ENCODE data around the gene STX11. TPM values are rescaled to one million over a fixed set of nuclear protein-coding genes. Genes with fewer than 3 reads are reported as not detected.

The STX11 gene
- polyA plus RNA-seq, 1 donor (not counting 4 experiments of a cell fraction or from before 2014, with no cell fraction given), result 0.28 TPM

DNA sequence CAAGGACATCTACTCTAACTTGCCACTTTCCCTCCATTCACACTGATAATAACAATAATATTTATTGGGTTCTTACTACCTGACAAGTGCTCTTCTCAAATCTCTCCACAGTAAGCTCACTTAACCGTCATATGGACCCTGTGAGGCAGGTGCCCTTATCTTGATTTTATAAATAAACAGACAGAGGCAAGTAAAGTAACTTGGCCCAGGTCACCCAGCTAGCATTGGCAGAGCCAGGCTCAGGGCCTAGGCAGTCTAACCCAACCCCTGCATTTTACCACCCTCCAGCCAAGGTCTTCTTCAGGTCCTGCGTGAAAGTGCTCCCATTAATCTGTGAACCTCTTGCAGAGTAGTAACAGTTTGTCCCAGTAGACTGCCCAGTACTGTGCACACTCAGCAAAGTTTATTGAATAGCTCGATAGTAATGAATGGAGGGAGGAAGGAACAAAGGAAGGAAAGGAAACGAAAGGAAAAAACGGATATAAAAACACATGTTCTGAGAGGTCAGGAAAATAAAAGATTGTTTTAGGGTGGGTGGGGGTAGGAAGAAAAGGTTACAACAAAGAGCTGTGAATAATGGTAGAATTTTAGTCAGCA, 17.0 kb upstream of the STX11 start:
- dilution Hi-C loops (cut with MboI; ENCODE audit: extremely low pct_ligation_motif_present, low sequenced_read_pairs), result no loop called here
- no peak overlapping the region for H3K4me2 ChIP-seq (ENCODE audit: control insufficient read depth, extremely low read depth, insufficient read depth, low read depth, low read length)
- FAIRE-seq, result no peak
- no peaks in the 10 kb centered on the region for H3K9me3 ChIP-seq (ENCODE audit: control insufficient read depth, low read depth, low read length)
- peaks cover 8% of the 10 kb centered on the region for H3K4me1 ChIP-seq (ENCODE audit: control insufficient read depth, extremely low read depth, insufficient read depth, low read length)
- H3K9me1 ChIP-seq (ENCODE audit: control insufficient read depth, extremely low read depth, insufficient read depth, low read length), result no peaks in the 10 kb centered on the region
- H3K36me3 ChIP-seq (ENCODE audit: control insufficient read depth in 2 of 2, extremely low read depth in 1 of 2, insufficient read depth in 2 of 2, low read length in 2 of 2), result no peaks in the 10 kb centered on the region
- H3K9ac ChIP-seq (ENCODE audit: control insufficient read depth, extremely low read depth, insufficient read depth, low read length), result no peak overlapping the region
- H4K20me1 ChIP-seq (ENCODE audit: control insufficient read depth, extremely low read depth, insufficient read depth, low read length), result no peaks in the 10 kb centered on the region
- no peak overlapping the region for H3K4me3 ChIP-seq (ENCODE audit: control insufficient read depth in 2 of 3, extremely low read depth in 1 of 3, insufficient read depth in 2 of 3, low read depth in 1 of 3, low read length in 3 of 3)
- no peak overlapping the region for H2AFZ ChIP-seq (ENCODE audit: control insufficient read depth, low read length)
- H3K27me3 ChIP-seq (ENCODE audit: control insufficient read depth, extremely low read depth, insufficient read depth, low read length), result no peaks in the 10 kb centered on the region
- no peaks in the 10 kb centered on the region for H3K79me2 ChIP-seq (ENCODE audit: control insufficient read depth, insufficient read depth, low read length)
- DNase-seq (ENCODE audit: low read depth, low spot score), result no peak
- TF ChIP-seq EZH2 (IDR thresholded peaks at IDR 0.05; ENCODE audit: low read length), result no peak
- TF ChIP-seq, protein P1, sequence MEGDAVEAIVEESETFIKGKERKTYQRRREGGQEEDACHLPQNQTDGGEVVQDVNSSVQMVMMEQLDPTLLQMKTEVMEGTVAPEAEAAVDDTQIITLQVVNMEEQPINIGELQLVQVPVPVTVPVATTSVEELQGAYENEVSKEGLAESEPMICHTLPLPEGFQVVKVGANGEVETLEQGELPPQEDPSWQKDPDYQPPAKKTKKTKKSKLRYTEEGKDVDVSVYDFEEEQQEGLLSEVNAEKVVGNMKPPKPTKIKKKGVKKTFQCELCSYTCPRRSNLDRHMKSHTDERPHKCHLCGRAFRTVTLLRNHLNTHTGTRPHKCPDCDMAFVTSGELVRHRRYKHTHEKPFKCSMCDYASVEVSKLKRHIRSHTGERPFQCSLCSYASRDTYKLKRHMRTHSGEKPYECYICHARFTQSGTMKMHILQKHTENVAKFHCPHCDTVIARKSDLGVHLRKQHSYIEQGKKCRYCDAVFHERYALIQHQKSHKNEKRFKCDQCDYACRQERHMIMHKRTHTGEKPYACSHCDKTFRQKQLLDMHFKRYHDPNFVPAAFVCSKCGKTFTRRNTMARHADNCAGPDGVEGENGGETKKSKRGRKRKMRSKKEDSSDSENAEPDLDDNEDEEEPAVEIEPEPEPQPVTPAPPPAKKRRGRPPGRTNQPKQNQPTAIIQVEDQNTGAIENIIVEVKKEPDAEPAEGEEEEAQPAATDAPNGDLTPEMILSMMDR (optimal IDR thresholded peaks at IDR 0.05 in 1 of 3, IDR thresholded peaks at IDR 0.05 in 1 of 3, conservative IDR thresholded peaks at IDR 0.05 in 1 of 3; ENCODE audit: extremely low read depth in 1 of 3, insufficient read depth in 2 of 3, low read length in 3 of 3), result no peak
- H3K27ac ChIP-seq (ENCODE audit: control insufficient read depth, insufficient read depth, low read length), result no peak overlapping the region

DNA sequence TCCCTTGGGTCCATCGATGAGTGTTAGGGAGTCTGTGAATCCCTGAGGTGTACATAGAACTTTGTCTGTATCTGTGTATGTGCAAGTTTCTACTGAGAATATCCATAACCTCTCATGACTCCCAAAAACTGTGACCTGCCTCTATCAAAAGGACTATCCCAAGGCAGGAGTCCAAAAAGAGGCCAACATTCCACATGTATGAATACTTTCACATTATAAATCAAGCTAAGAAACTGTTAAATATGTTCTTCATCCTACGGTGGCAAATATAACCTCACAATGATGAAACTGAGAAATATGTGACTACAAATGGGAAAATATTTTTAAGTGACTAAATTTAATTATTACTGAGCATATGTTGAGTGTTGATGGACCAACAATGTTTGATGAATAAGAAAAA, 16.1 kb upstream of the STX11 start:
- H3K4me3 ChIP-seq (ENCODE audit: control insufficient read depth in 2 of 3, extremely low read depth in 1 of 3, insufficient read depth in 2 of 3, low read depth in 1 of 3, low read length in 3 of 3), result no peak overlapping the region
- H3K4me2 ChIP-seq (ENCODE audit: control insufficient read depth, extremely low read depth, insufficient read depth, low read depth, low read length), result no peak overlapping the region
- peaks cover 8% of the 10 kb centered on the region for H3K4me1 ChIP-seq (ENCODE audit: control insufficient read depth, extremely low read depth, insufficient read depth, low read length)
- H4K20me1 ChIP-seq (ENCODE audit: control insufficient read depth, extremely low read depth, insufficient read depth, low read length), result no peaks in the 10 kb centered on the region
- TF ChIP-seq, protein P1 (optimal IDR thresholded peaks at IDR 0.05 in 1 of 3, IDR thresholded peaks at IDR 0.05 in 1 of 3, conservative IDR thresholded peaks at IDR 0.05 in 1 of 3; ENCODE audit: extremely low read depth in 1 of 3, insufficient read depth in 2 of 3, low read length in 3 of 3), result no peak
- no peak for TF ChIP-seq EZH2 (IDR thresholded peaks at IDR 0.05; ENCODE audit: low read length)
- no peaks in the 10 kb centered on the region for H3K27me3 ChIP-seq (ENCODE audit: control insufficient read depth, extremely low read depth, insufficient read depth, low read length)
- H3K79me2 ChIP-seq (ENCODE audit: control insufficient read depth, insufficient read depth, low read length), result no peaks in the 10 kb centered on the region
- no peak overlapping the region for H3K27ac ChIP-seq (ENCODE audit: control insufficient read depth, insufficient read depth, low read length)
- DNase-seq (ENCODE audit: low read depth, low spot score), result no peak
- dilution Hi-C loops (cut with MboI; ENCODE audit: extremely low pct_ligation_motif_present, low sequenced_read_pairs), result no loop called here
- H3K9me3 ChIP-seq (ENCODE audit: control insufficient read depth, low read depth, low read length), result no peaks in the 10 kb centered on the region
- no peak for FAIRE-seq
- no peaks in the 10 kb centered on the region for H3K36me3 ChIP-seq (ENCODE audit: control insufficient read depth in 2 of 2, extremely low read depth in 1 of 2, insufficient read depth in 2 of 2, low read length in 2 of 2)
- H3K9ac ChIP-seq (ENCODE audit: control insufficient read depth, extremely low read depth, insufficient read depth, low read length), result no peak overlapping the region
- no peak overlapping the region for H2AFZ ChIP-seq (ENCODE audit: control insufficient read depth, low read length)
- no peaks in the 10 kb centered on the region for H3K9me1 ChIP-seq (ENCODE audit: control insufficient read depth, extremely low read depth, insufficient read depth, low read length)

All from keratinocyte (primary cell).